Renal cortex interstitium (tissue), 11 donors: Measurements from ENCODE around the gene RPRD1B. TPM values are rescaled to one million over a fixed set of nuclear protein-coding genes. Genes with fewer than 3 reads are reported as not detected.

Experiments
- DNase-seq, 11 donors: peaks; one replicate each; pipeline ENCODE4 v3.0.0-alpha.2; 2013; ENCODE audit warnings: low read depth in 9 of 11, low spot score in 4 of 11; ENCODE audit errors: extremely low read depth in 1 of 11
- polyA plus RNA-seq, 3 donors: library from polyadenylated mRNA; unstranded; fragments of 120-200 nt; gene quantifications; one replicate each; pipeline ENCODE4 v1.2.1, GENCODE V29; 2013; ENCODE audit not compliant: insufficient read length in 3 of 3

RPRD1B gene
- polyA plus RNA-seq, 3 donors, result 35.8 to 41.4 (median 38.4) TPM

DNA sequence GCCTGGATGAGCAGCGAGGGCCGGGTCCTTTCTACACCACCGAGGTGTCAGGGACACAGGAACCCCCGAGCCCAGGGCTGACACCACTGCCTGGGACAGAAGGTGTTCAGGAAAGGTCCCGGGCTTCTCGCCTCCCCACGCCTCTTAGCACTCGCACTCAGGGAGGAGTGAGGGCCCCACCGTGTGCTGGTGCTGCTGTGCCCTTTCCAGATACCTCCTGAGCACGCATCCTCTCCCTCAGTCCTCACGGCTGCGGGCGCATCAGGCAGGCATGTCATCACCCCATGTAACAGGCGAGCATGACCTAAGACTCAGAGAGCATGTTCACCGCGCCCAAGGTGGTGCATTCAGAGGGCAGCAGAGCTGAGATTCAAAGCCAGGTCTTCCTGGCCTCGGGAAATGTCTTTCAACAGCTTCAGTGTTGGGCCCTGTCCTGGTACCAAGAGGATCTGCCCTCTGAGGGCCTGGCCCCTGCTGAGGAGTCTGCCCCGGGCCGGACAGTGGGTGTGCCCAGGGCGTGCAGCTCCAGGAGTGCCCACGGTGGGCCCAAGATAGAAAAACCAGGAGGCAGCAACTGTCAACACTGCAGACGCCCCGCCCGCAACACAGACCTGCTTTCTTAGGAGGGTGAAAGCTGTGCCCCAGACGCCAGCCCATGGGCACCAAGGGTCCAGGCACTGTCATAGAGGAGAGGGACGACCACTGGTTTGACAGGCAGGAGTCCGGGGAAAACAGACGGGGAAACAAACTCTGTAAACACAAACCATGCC is 102.3 kb downstream of the RPRD1B start:
- DNase-seq, result no peak

GRCh38 chr20:38136421-38137245 is 103.1 kb downstream of the RPRD1B start:
- DNase-seq, result no peak

DNA sequence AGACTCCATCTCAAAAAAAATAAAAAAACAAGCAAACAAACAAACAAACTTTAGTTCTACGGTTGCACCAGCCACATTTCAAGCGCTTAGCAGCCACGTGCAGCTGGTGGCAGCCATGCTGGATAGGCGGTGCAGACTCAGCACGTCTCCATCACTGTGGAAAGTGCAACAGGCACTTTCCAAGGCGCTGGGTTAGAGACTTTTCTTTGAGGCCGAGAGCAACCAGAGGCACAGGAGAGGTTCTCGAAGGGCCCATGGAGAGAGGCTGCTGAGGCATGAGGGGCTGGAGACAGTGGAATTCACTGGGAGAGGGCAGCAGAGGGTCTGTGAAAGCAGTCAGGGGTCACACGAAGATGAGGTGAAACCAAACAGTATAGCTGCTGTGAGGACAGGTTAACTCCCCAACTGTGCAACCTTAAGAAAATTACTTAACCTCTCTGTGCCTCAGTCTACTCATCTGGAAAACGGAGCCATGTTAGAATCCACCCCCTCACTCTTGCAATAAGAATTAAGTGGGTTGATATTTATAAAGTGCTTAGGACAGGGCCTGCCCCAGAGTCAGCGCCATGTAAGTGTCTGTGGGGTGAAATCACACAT is 104.0 kb downstream of the RPRD1B start:
- no peak for DNase-seq

DNA sequence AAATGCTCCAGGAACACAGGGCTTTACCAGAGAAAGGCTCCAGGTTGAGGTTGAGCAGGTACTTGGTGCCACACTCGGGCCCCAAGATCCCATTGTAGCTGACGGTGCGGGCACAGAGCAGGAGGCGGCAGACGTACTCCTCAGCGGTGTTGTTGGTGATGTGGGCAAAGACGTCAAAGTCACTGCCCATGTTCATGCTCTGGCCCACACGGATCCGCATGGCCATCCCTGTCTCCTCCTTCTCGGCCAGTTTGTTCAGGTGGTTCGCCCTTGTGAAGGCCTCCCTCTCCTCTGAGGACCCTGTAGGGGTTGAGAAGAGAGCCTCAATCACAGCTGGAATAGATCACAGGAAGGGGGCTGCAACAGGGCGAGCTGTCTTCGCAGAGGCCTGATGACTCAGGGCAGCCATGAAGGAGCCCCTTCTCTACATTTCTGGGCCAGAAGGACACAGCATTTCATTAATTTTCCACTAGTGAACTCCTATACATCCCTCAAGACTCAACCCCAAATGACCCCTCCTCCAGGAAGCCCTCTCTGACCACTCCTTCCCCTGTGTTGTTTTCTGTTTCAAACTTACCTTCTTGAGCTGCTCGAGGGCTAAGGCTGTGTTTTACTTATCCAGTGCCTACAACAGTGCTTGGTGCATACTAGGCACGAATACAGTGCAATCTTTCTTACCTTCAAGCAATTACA is 104.7 kb downstream of the RPRD1B start:
- DNase-seq, result no peak

DNA sequence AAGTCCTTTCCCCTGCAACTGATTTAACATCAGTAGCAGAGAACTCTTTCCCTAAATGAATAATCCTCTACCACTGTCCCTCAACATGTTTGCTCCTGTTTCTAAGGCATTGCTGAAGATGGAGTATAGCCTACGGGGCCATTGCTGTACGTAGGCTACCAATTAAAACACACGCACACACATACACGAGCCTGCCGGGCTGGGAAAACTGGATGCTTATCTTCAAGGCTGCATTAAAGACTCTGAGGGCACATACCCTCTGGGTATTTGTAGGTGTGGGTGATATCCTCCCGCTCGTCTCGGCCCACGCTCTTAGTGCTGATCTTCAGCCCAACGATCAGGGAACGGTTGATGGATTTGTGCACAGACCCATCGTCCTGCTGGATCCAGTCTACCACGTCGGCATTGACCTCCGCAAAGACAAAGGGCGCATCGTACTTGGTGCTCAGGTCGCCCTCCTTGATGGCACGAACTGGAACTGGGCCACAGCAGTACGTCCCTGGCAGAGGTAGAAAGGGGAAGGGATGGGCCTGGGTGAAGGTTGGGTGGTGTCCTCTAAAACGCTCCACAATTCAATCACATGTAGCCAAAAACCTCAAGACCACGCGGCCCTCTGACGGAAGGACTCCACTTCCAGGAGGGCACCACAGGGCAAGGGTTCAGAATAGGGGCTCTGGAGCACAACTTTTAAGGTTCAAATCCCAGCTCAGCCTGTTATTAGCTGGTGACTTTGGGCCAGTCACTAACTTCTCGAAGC is 105.8 kb downstream of the RPRD1B start:
- DNase-seq, result no peak

DNA sequence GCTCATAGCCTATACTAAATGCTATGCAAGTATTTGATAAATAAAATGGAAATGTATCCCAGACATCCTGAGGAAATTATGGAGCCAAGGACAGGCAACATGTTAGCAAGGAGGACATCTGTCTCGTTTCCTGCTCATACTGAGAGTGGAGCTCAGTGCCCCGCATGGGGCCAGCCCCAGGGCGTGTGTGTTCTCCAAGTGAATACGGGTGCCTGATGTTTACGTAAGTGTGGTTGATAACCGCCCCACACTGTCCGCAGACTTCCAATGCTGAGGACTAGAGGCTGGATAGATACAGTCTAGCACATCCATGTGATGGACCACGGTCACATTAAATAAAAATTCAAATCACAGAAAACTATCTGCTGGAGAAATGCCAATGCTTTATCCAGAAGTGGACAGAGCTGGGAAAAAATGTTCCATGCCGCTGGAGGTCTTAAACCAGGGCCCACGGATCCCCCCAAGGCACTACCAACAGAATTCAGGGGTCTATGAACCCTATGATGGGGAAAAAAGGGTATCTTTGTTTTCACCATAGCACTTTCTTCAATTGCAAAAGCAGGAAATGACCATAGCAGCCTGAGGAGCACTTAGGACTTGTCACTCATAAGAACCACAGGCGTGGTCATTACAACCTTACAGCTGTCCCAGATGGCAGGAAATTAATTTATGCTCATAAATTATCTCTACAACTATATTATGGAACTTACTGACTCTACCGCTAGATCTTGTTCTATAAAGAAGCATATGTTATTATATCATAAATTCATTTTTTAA is 106.6 kb downstream of the RPRD1B start:
- DNase-seq, result no peak

DNA sequence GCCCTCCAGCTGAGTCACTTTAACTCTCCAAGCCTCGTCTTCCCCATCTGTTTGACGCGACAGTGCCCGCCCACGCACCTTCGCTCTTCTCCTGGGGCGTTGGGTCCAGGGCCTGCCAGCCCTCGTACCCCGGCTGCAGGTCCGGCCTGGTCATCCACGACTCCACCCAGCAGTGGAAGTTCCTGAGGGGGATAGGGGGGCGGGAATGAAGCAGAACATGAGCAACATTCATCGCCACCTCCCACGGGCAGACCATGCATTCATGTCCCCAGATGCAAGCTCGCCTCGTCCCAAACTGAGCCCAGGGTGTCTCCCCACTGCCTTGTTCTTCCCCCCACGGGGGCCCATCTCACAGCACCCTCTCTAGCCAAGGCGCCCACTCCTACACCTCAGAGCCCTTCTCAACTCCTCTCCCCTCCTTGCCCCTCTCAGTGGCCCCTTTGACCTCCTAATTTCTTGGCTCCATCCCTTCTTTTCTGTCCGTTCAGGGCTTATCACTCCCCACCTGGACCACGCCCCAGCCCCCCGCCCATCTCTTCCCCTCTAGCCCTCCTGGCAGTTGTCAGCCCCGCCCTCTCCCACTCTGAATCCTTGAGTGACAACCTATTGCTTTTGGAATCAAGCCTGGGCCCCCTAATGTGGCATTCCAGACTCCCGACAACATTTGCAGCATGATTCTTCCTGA is 107.8 kb downstream of the RPRD1B start:
- no peak for DNase-seq

Other genes starting within 250 kb of the RPRD1B start
- 1 to 10 TPM in 2 of 3 donors, under 1 TPM in 1; 0.82 to 3.3 (median 1.9) TPM for gene VSTM2L, start 130.6 kb upstream of the RPRD1B start, polyA plus RNA-seq
- gene TTI1, start 290 bp upstream of the RPRD1B start, polyA plus RNA-seq, result 10 to 100 TPM; 29.5 to 32.1 (median 30.4) TPM
- gene TGM2, start 131.5 kb downstream of the RPRD1B start, polyA plus RNA-seq, result 10 to 100 TPM; 29.3 to 40.4 (median 39.4) TPM
- gene KIAA1755, start 227.0 kb downstream of the RPRD1B start, polyA plus RNA-seq, result 1 to 10 TPM; 1.1 to 3.6 (median 2.9) TPM